Adrenal gland (tissue), 5 donors: Measurements from ENCODE around the gene SETBP1.

Experiments
- CTCF ChIP-seq, 6 experiments: fragments of 450-650 bp in 4 of 6; fragments of 200-600 bp in 2 of 6; sonication (generic) in 1 of 6; IDR thresholded peaks; 1 replicate in 5 of 6; 2 replicates in 1 of 6; pipeline versions ENCODE4 v1.5.1 to v1.8.0; 2016 to 2021; ENCODE audit warnings: antibody characterized with exemption in 6 of 6, mild to moderate bottlenecking in 2 of 6, moderate library complexity in 1 of 6
- POLR2A ChIP-seq, 2 donors: fragments of 450-650 bp; IDR thresholded peaks; one replicate each; pipeline ENCODE4 v1.6.1; 2017; ENCODE audit warnings: antibody characterized with exemption in 2 of 2, mild to moderate bottlenecking in 2 of 2, moderate library complexity in 1 of 2
- donor health status: DM: no; HTN: no; CAD: no.

GRCh38 chr18:44957461-44957860 is 276.8 kb downstream of the SETBP1 start:
- TF ChIP-seq POLR2A (IDR thresholded peaks at IDR 0.05) (no peak), CTCF (IDR thresholded peaks at IDR 0.05) (no peak)
